Measurements from ENCODE around the gene NF1. TPM values are rescaled to one million over a fixed set of nuclear protein-coding genes. Genes with fewer than 3 reads are reported as not detected.

Gene NF1
- total and polyA plus RNA-seq, 2 of the 13 experiments (the other 11 are each of a cell fraction or from before 2014, with no cell fraction given) = 21.5 to 26.5 TPM

DNA sequence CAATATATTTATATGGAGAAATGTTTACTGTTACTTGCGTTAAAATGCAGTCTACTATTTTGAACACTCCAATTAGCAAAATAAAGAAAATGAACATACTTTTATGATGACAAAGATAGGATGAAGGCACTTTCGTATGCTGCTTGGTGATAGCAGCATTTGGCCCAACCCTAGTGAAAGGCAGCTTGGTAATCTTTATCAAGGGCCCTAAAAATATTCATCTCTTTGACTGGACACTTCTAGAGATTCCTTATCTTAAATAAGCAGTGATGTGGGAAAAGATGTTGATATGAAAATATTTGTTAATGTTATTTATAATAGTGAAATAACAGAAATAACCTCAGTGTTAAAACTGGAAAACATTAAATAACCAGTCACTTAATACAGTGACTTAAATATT, 79.4 kb downstream of the NF1 start (continued):
- TF ChIP-seq HOXA9 (CRISPR knock-in tag; IDR thresholded peaks at IDR 0.05; ENCODE audit: borderline replicate concordance) (no peak), ARHGAP35 (CRISPR knock-in tag; IDR thresholded peaks at IDR 0.05; ENCODE audit: borderline replicate concordance) (no peak), ZNF781 (CRISPR knock-in tag; IDR thresholded peaks at IDR 0.05; ENCODE audit: borderline replicate concordance, not compliant biosample characterization) (no peak), ATAD3A (CRISPR knock-in tag; IDR thresholded peaks at IDR 0.05) (no peak), ZNF446 (CRISPR knock-in tag; IDR thresholded peaks at IDR 0.05) (no peak)

- no peaks in the 10 kb centered on the region; a peak in 2 of 5 replicates for H3K36me3 ChIP-seq (replicated peaks in 1 of 2; ENCODE audit: control insufficient read depth in 1 of 2, insufficient read depth in 2 of 2, low read length in 2 of 2)
- H3K27me3 ChIP-seq (ENCODE audit: control insufficient read depth in 1 of 2, insufficient read depth in 2 of 2, low read length in 2 of 2) = no peaks in the 10 kb centered on the region
- intact Hi-C loops (cut with micrococcal nuclease; ENCODE audit: unreplicated experiment) = no loop called here
- ATAC-seq (no peak), DNase-seq (ENCODE audit: low spot score) (no peak), FAIRE-seq (no peak)
- H3K9me3 ChIP-seq (ENCODE audit: low read length) = no peaks in the 10 kb centered on the region
- H3K4me1 ChIP-seq (ENCODE audit: insufficient read depth, low read length) = no peaks in the 10 kb centered on the region
- in situ Hi-C loops (cut with HindIII; ENCODE audit: extremely low pct_ligation_motif_present, low pct_unique_long_range_greater_than_20kb) = no loop called here
- WGBS (ENCODE audit: low lambda C conversion rate) = 96% methylated on average over 5 of the region's 5 CpGs
- H2AFZ ChIP-seq (ENCODE audit: low read length) = no peak overlapping the region
- no peak overlapping the region for H3K27ac ChIP-seq (ENCODE audit: extremely low read length, insufficient read depth, low read length)
- POLR2A ChIA-PET = no interaction called here
- CTCF ChIA-PET (ENCODE audit: low intra/inter-chr PET ratio, low total read pairs) = no interaction called here
- no peak overlapping the region for H3K9ac ChIP-seq (ENCODE audit: insufficient read depth, low read depth, low read length)
- H3K79me2 ChIP-seq (ENCODE audit: insufficient read depth, low read length) = no peaks in the 10 kb centered on the region
- no peaks in the 10 kb centered on the region for H4K20me1 ChIP-seq (ENCODE audit: insufficient read depth, low read length)
- H3K4me3 ChIP-seq (replicated peaks in 1 of 3; ENCODE audit: insufficient read depth in 1 of 3, low read depth in 2 of 3, low read length in 3 of 3) = no peak overlapping the region
- no peak overlapping the region for H3K4me2 ChIP-seq (ENCODE audit: low read depth, low read length)
- BruUV-seq (replicated peaks) = no TSS peak
- no peak for TF ChIP-seq RXRA (CRISPR knock-in tag; IDR thresholded peaks at IDR 0.05)
- TF ChIP-seq ZNF18 (CRISPR knock-in tag; IDR thresholded peaks at IDR 0.05; ENCODE audit: insufficient replicate concordance) = no peak
- no peak for TF ChIP-seq ETS1 (CRISPR knock-in tag; IDR thresholded peaks at IDR 0.05)
- TF ChIP-seq, protein P1, sequence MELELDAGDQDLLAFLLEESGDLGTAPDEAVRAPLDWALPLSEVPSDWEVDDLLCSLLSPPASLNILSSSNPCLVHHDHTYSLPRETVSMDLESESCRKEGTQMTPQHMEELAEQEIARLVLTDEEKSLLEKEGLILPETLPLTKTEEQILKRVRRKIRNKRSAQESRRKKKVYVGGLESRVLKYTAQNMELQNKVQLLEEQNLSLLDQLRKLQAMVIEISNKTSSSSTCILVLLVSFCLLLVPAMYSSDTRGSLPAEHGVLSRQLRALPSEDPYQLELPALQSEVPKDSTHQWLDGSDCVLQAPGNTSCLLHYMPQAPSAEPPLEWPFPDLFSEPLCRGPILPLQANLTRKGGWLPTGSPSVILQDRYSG (CRISPR knock-in tag; IDR thresholded peaks at IDR 0.05) = no peak
- TF ChIP-seq SP4 (CRISPR knock-in tag; IDR thresholded peaks at IDR 0.05) = no peak
- TF ChIP-seq ARNTL (CRISPR knock-in tag; IDR thresholded peaks at IDR 0.05) = no peak
- no peak for TF ChIP-seq SRSF4 (IDR thresholded peaks at IDR 0.05; ENCODE audit: low read depth, low read length, poor library complexity, severe bottlenecking)
- no peak for TF ChIP-seq KLF13 (CRISPR knock-in tag; IDR thresholded peaks at IDR 0.05)
- TF ChIP-seq ZNF256 (CRISPR knock-in tag; conservative IDR thresholded peaks at IDR 0.05) = no peak
- TF ChIP-seq, protein P2, sequence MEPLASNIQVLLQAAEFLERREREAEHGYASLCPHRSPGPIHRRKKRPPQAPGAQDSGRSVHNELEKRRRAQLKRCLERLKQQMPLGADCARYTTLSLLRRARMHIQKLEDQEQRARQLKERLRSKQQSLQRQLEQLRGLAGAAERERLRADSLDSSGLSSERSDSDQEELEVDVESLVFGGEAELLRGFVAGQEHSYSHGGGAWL (CRISPR knock-in tag; IDR thresholded peaks at IDR 0.05) = no peak
These were observed 80.5 kb downstream of the NF1 start for GRCh38 chr17:31175237-31175636.
